Upper lobe of right lung (tissue), 1 donor: ENCODE results near the gene GPR142. TPM values are rescaled to one million over a fixed set of nuclear protein-coding genes. Genes with fewer than 3 reads are reported as not detected.

Source experiments
- ATAC-seq: fragments of 200-7000 bp; cut with Tn5 transposase; one replicate; pipeline ENCODE4 v1.9.1; 2020; ENCODE audit warnings: mild to moderate bottlenecking, moderate library complexity
- DNase-seq: peaks from one replicate; pipeline ENCODE4 v3.0.0-alpha.2; 2020
- H3K27ac ChIP-seq: fragments of 200-600 bp; one replicate; pipeline ENCODE4 v1.8.0; 2022
- H3K27me3 ChIP-seq: fragments of 200-600 bp; one replicate; pipeline ENCODE4 v1.8.0; 2022; ENCODE audit warnings: mild to moderate bottlenecking
- H3K36me3 ChIP-seq: fragments of 200-600 bp; one replicate; pipeline ENCODE4 v1.8.0; 2022
- H3K4me1 ChIP-seq: fragments of 200-600 bp; one replicate; pipeline ENCODE4 v1.8.0; 2022
- H3K4me3 ChIP-seq: fragments of 200-600 bp; one replicate; pipeline ENCODE4 v1.8.0; 2022; ENCODE audit warnings: mild to moderate bottlenecking
- H3K9me3 ChIP-seq: fragments of 200-600 bp; one replicate; pipeline ENCODE4 v1.8.0; 2022
- intact Hi-C: fragments of 100-400 bp; cut with DNase I; formaldehyde crosslinking; loops from one replicate; pipeline ENCODE4 v1.11.0; 2022
- total RNA-seq: library from RNA; stranded (reverse); fragmentation: NEBNext Ultra II Directional; extraction: Animal tissue kit (Norgen Biotek cat#: 25700); gene quantifications from one replicate; pipeline ENCODE4 v1.2.1, GENCODE V29; 2021
- TF ChIP-seq, protein P1 (sequence below): fragments of 200-600 bp; IDR thresholded peaks from one replicate; pipeline ENCODE4 v1.8.0; 2022; ENCODE audit warnings: antibody characterized with exemption
- donor health status: DM: no; HTN: yes; CAD: no; lungs with severe emphysema.

Gene GPR142
- total RNA-seq, 1 donor from 2014 or later, result not detected

DNA sequence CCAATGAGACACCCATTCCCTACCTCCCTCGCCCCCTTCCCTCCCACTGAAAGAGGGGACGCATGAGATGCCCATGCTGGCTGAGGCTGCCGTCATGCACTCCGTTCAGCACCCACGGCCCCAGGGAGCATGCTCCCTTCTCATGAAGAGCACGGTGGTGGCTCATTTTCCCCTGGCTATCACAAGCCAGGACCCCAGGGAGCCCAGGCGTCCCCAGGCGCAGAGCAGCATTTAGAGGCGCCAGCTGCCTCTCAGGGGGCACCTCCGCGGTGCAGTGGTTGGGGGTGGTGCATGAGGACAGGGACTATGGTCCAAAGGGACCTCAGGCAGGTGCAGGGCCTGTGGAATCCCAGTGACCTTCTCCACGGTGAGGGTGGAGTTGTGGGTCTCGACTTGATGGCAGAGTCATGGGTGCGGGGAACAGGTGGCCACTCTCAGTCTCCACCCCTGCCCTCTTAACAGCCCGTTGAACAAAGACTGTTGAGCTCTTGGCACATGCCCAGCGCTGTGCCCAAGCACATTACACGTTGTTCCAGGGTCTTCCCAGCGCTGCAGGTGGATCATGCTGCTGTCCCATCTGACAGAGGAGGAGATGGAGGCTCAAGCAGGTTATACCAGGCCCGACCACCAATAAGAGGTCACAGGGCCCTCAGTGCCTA, 27.6 kb upstream of the GPR142 start:
- Histone ChIP-seq H3K27ac (no peak overlapping the region), H3K4me1 (no peaks in the 10 kb centered on the region), H3K36me3 (no peaks in the 10 kb centered on the region), H3K27me3 (peaks cover 11% of the 10 kb centered on the region), H3K9me3 (no peaks in the 10 kb centered on the region), H3K4me3 (no peak overlapping the region)
- ATAC-seq (no peak), DNase-seq (no peak)
- intact Hi-C loops, result no loop called here
- TF ChIP-seq, protein P1, sequence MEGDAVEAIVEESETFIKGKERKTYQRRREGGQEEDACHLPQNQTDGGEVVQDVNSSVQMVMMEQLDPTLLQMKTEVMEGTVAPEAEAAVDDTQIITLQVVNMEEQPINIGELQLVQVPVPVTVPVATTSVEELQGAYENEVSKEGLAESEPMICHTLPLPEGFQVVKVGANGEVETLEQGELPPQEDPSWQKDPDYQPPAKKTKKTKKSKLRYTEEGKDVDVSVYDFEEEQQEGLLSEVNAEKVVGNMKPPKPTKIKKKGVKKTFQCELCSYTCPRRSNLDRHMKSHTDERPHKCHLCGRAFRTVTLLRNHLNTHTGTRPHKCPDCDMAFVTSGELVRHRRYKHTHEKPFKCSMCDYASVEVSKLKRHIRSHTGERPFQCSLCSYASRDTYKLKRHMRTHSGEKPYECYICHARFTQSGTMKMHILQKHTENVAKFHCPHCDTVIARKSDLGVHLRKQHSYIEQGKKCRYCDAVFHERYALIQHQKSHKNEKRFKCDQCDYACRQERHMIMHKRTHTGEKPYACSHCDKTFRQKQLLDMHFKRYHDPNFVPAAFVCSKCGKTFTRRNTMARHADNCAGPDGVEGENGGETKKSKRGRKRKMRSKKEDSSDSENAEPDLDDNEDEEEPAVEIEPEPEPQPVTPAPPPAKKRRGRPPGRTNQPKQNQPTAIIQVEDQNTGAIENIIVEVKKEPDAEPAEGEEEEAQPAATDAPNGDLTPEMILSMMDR, result no peak

DNA sequence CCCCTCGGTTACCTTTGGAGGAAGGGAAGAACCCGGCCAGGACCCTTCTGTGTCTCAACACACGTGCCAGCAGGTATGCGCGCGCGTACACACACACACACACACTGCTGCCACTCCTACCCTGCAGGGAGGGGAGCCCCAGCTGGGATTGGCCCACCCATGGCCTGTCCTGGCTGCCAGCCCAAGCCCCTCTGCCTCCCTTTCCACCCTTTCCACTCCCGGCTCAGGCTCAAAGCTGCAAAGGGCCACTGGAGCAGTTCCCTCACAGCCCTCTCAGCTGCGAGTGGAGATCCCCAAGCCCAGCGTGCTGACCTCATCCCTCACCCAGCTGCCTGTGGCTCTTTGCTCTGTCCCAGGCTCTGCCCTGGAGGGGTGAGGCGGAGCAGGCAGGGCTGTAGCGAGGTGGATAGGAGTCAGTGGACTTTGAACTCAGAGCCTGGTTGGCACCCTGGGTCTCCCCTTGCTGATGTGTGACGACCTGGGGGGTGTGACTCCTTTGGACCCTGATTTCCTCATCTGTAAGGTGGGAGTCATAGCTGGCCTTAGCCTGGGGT, 26.8 kb upstream of the GPR142 start:
- no peaks in the 10 kb centered on the region for H3K36me3 ChIP-seq
- no peak overlapping the region for H3K27ac ChIP-seq
- H3K4me3 ChIP-seq, result no peak overlapping the region
- H3K9me3 ChIP-seq, result no peaks in the 10 kb centered on the region
- TF ChIP-seq, protein P1, result no peak
- ATAC-seq, result no peak
- intact Hi-C loops, result no loop called here
- H3K4me1 ChIP-seq, result no peaks in the 10 kb centered on the region
- peaks cover 14% of the 10 kb centered on the region for H3K27me3 ChIP-seq
- no peak for DNase-seq

DNA sequence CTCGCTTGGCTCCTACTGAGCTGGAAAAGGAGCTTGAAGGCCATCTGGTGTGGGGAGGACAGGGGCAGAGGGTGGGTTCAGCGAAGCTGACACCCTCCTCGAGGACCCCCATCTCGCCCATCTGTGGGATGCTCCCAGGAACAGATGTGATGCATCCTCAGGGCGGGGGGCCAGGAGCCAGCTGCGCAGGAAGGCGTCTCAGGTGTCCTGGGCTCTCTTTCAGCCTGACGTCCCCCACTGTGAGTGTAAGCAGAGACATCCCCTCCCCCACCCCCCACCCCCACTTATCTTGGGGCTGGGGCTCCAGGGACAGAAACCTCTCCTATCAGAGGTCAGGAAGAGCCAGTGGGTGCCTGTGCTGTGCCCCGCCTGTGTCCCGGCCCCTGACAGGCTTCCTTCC, 25.1 kb upstream of the GPR142 start:
- ATAC-seq (no peak), DNase-seq (no peak)
- Histone ChIP-seq H3K4me1 (no peaks in the 10 kb centered on the region), H3K27me3 (peaks cover 14% of the 10 kb centered on the region), H3K27ac (no peak overlapping the region), H3K9me3 (no peaks in the 10 kb centered on the region), H3K36me3 (no peaks in the 10 kb centered on the region), H3K4me3 (no peak overlapping the region)
- TF ChIP-seq, protein P1, result no peak
- intact Hi-C loops, result no loop called here

DNA sequence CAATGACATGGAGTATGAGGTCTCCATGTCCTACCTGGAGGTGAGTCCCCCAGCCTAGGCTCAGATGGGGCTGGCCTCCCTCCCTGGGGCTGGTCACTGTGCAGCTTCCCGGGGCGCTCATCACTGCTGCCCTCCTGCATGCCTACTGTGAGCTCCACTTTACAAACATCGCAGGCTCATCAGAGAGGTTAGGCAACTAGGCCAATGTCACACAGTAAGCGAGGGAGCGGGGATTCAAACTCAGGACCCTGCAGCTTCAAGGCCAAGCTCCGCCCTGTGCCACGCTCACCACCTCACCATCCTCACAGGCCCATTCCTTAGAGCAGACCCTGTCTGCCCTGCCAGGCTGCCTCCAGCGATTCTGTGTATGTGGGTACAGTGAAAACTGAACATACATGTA, 24.2 kb upstream of the GPR142 start:
- peaks cover 14% of the 10 kb centered on the region for H3K27me3 ChIP-seq
- H3K4me3 ChIP-seq, result no peak overlapping the region
- DNase-seq (no peak), ATAC-seq (no peak)
- H3K27ac ChIP-seq, result no peak overlapping the region
- H3K4me1 ChIP-seq, result no peaks in the 10 kb centered on the region
- TF ChIP-seq, protein P1, result no peak
- H3K36me3 ChIP-seq, result no peaks in the 10 kb centered on the region
- intact Hi-C loops, result no loop called here
- H3K9me3 ChIP-seq, result no peaks in the 10 kb centered on the region

DNA sequence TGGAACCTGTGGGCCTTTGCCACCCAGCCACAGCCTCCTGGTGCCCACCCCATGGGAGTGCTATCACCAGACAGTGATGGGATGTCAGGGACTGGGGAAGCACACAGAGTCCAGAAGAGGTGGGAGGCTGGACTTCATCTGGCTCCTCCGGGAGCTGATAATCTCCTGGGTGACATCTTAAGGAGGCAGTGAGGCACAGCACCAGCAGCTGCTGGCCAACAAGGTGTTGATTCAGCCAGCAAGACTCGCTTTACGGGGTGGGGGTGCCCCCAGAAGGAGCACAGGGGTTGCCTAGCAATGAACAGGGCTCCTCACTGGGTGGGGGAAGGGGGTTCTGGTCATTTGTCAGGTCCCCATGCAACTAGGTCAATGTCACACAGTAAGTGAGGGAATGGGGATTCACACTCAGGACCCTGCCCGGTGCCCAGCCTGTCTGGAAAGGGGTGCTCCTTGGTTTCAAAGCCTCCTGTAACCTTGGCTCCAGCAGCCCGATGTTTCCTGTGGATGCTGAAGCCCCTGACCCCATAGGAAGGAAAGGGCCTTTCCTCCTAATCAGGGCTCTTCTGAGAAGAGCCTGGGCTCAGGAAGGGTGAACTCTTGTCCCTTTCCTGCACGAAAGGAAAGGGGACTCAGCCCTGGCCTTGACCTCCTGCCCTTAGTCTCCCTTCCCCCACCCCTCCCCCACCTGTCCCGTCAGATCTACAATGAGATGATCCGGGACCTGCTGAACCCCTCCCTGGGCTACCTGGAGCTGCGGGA, 23.6 kb upstream of the GPR142 start:
- no peak for DNase-seq
- TF ChIP-seq, protein P1, result no peak
- Histone ChIP-seq H3K4me1 (no peaks in the 10 kb centered on the region), H3K36me3 (no peaks in the 10 kb centered on the region), H3K4me3 (no peak overlapping the region), H3K9me3 (no peaks in the 10 kb centered on the region), H3K27ac (no peak overlapping the region), H3K27me3 (peaks cover 14% of the 10 kb centered on the region)
- ATAC-seq, result no peak
- intact Hi-C loops, result no loop called here
